Measurements from ENCODE around the gene EIF4E3.

- TF ChIP-seq POLR2A (IDR thresholded peaks at IDR 0.05) = no peak
- TF ChIP-seq CTCF (IDR thresholded peaks at IDR 0.05) = no peak
- TF ChIP-seq POLR2AphosphoS5 (IDR thresholded peaks at IDR 0.05) = no peak
- no peak for TF ChIP-seq EP300 (IDR thresholded peaks at IDR 0.05)
Observed at GRCh38 chr3:71685686-71686085, 39.5 kb downstream of the EIF4E3 start.

Data from upper lobe of left lung (tissue), 4 donors.